Keratinocyte (primary cell): ENCODE measurements around the gene SLC38A3.

Experiments
- EZH2 ChIP-seq: IDR thresholded peaks from one replicate; pipeline ENCODE4 v1.6.1; 2012; ENCODE audit warnings: inconsistent platforms, mild to moderate bottlenecking, low read length, moderate library complexity
- TF ChIP-seq, protein P1 (sequence below), 3 experiments: IDR thresholded peaks in 1 of 3; conservative IDR thresholded peaks in 1 of 3; optimal IDR thresholded peaks in 1 of 3; 2 replicates in 2 of 3; 3 replicates in 1 of 3; pipeline versions ENCODE3 to v1.5.1; 2011; ENCODE audit warnings: low read length in 3 of 3, mild to moderate bottlenecking in 3 of 3, moderate library complexity in 2 of 3, control low read depth in 1 of 3, inconsistent platforms in 1 of 3; ENCODE audit not compliant: insufficient read depth in 2 of 3; ENCODE audit errors: extremely low read depth in 1 of 3

DNA sequence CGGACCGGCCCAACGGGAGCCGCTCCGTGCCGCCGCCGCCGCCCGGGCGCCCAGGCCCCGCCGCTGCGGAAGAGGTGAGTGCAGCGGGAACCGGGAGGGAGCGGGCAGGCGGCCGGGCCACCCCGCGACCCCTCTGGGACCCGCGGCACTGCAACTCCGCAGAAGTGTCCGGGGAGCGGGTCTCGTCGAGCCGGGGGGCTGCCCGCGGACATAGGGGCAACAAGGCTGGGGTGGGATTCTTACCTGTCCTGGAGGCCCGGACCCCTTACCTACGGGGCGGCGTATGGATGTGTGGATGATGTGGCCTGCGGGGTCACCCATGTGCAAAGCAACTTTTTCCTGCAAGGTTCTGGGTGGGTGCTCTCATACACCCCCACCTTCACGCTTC, 49.6 kb upstream of the SLC38A3 start:
- TF ChIP-seq, protein P1, sequence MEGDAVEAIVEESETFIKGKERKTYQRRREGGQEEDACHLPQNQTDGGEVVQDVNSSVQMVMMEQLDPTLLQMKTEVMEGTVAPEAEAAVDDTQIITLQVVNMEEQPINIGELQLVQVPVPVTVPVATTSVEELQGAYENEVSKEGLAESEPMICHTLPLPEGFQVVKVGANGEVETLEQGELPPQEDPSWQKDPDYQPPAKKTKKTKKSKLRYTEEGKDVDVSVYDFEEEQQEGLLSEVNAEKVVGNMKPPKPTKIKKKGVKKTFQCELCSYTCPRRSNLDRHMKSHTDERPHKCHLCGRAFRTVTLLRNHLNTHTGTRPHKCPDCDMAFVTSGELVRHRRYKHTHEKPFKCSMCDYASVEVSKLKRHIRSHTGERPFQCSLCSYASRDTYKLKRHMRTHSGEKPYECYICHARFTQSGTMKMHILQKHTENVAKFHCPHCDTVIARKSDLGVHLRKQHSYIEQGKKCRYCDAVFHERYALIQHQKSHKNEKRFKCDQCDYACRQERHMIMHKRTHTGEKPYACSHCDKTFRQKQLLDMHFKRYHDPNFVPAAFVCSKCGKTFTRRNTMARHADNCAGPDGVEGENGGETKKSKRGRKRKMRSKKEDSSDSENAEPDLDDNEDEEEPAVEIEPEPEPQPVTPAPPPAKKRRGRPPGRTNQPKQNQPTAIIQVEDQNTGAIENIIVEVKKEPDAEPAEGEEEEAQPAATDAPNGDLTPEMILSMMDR (optimal IDR thresholded peaks at IDR 0.05 in 1 of 3, IDR thresholded peaks at IDR 0.05 in 1 of 3, conservative IDR thresholded peaks at IDR 0.05 in 1 of 3; ENCODE audit: extremely low read depth in 1 of 3, insufficient read depth in 2 of 3, low read length in 3 of 3) = no peak
- no peak for TF ChIP-seq EZH2
